Measurements from ENCODE around the gene LIPA. TPM values are rescaled to one million over a fixed set of nuclear protein-coding genes. Genes with fewer than 3 reads are reported as not detected.

The LIPA gene
- total and polyA plus RNA-seq, 8 donors, result 58.0 to 137 (median 63.7) TPM

- Histone ChIP-seq H3K9me3 (peaks cover 0 to 3% of the 10 kb centered on the region in 2 donors), H3K4me3 (no peak overlapping the region), H3K27ac (no peak overlapping the region), H3K36me3 (no peaks in the 10 kb centered on the region), H3K27me3 (no peaks in the 10 kb centered on the region), H3K4me1 (peaks cover 0 to 8% of the 10 kb centered on the region in 2 donors)
- no peak for TF ChIP-seq CTCF (IDR thresholded peaks at IDR 0.05)
- intact Hi-C loops (cut with DNase I), result no loop called here
- ATAC-seq (no peak), DNase-seq (no peak)
These were observed 12.0 kb upstream of the LIPA start for GRCh38 chr10:89263531-89263930.

GRCh38 chr10:89263091-89263490, 11.5 kb upstream of the LIPA start:
- ATAC-seq, result no peak
- no peak overlapping the region for H3K27ac ChIP-seq
- H3K4me3 ChIP-seq, result no peak overlapping the region
- DNase-seq, result no peak
- TF ChIP-seq CTCF (IDR thresholded peaks at IDR 0.05), result no peak
- no peaks in the 10 kb centered on the region for H3K27me3 ChIP-seq
- intact Hi-C loops (cut with DNase I), result no loop called here
- H3K9me3 ChIP-seq, result peaks cover 0 to 3% of the 10 kb centered on the region in 2 donors
- peaks cover 0 to 8% of the 10 kb centered on the region in 2 donors for H3K4me1 ChIP-seq
- no peaks in the 10 kb centered on the region for H3K36me3 ChIP-seq

- TF ChIP-seq CTCF (IDR thresholded peaks at IDR 0.05), result no peak
- Histone ChIP-seq H3K27me3 (no peaks in the 10 kb centered on the region), H3K9me3 (peaks cover 0 to 3% of the 10 kb centered on the region in 2 donors), H3K4me3 (no peak overlapping the region), H3K4me1 (peaks cover 0 to 8% of the 10 kb centered on the region in 2 donors), H3K36me3 (no peaks in the 10 kb centered on the region), H3K27ac (no peak overlapping the region)
- ATAC-seq (no peak), DNase-seq (no peak)
- intact Hi-C loops (cut with DNase I), result no loop called here
These were observed 10.8 kb upstream of the LIPA start for GRCh38 chr10:89262086-89263051.

- no peak for DNase-seq
- Histone ChIP-seq H3K36me3 (no peaks in the 10 kb centered on the region), H3K9me3 (peaks cover 0 to 5% of the 10 kb centered on the region in 2 donors), H3K4me1 (peaks cover 0 to 12% of the 10 kb centered on the region in 2 donors), H3K27me3 (no peaks in the 10 kb centered on the region), H3K4me3 (no peak overlapping the region), H3K27ac (no peak overlapping the region)
- no peak for ATAC-seq
- no peak for TF ChIP-seq CTCF (IDR thresholded peaks at IDR 0.05)
- intact Hi-C loops (cut with DNase I), result loop anchor here in 1 of 2 donors (10.0 kb wide), 1 partner anchor 306 kb away; no protein-coding TSS in a partner anchor
These were observed 7.3 kb upstream of the LIPA start for GRCh38 chr10:89258881-89259280.

GRCh38 chr10:89257581-89257980, 6.0 kb upstream of the LIPA start:
- H3K27ac ChIP-seq, result peak overlapping the region in 1 of 2 donors; percentile 20
- no peak for TF ChIP-seq CTCF (IDR thresholded peaks at IDR 0.05)
- H3K4me3 ChIP-seq, result no peak overlapping the region
- peaks cover 0 to 13% of the 10 kb centered on the region in 2 donors for H3K4me1 ChIP-seq
- H3K27me3 ChIP-seq, result no peaks in the 10 kb centered on the region
- intact Hi-C loops (cut with DNase I), result loop anchor here in 1 of 2 donors (10.0 kb wide), 1 partner anchor 307 kb away; no protein-coding TSS in a partner anchor
- no peak for ATAC-seq
- DNase-seq, result peak in 2 of 4 donors; percentile 33 to 62
- peaks cover 0 to 6% of the 10 kb centered on the region in 2 donors for H3K9me3 ChIP-seq
- no peaks in the 10 kb centered on the region for H3K36me3 ChIP-seq
